GM18508 (cell line): ENCODE results near the gene TFCP2.

ENCODE experiments used
- ATAC-seq: cut with Tn5 transposase; IDR thresholded peaks from one replicate; pipeline ENCODE4 v1.9.1; 2021; ENCODE audit warnings: moderate number of reproducible peaks; ENCODE audit not compliant: insufficient read depth, unreplicated experiment

The TFCP2 gene

DNA sequence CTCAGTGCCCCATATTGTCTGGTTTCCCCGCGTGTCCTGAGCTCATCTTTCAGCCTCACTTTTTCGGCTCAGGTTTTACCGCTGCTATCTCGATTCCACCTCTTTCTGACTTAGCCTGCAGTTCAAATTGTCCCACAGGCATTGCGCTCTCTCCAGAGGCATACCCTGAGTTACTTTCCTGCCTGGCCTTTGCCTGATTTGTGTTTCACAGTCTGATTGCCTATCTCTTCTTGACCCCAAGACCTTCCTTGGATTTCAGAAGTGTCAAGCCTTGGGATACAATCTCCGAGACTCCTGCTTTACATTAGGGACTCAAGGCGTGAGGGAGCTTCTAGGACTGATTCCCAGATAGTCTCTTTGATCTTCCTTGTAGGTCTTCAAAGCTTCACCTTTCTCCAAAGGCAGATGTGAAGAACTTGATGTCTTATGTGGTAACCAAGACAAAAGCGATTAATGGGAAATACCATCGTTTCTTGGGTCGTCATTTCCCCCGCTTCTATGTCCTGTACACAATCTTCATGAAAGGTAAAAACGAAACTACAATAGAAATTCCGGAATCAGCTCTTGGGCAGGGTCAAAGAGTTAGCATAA is 124.2 kb downstream of the TFCP2 start:
- no peak for ATAC-seq

- peak; percentile 88 for ATAC-seq
These were observed 125.0 kb downstream of the TFCP2 start, which contains the start of gene LETMD1 for GRCh38 chr12:51047655-51048540. Gene LETMD1 (plus strand): TSS chr12:51048327. CDS start chr12:51048357, 30 bp downstream.
